ENCODE results near the gene GET4.

GRCh38 chr7:929311-929711, 53.0 kb downstream of the GET4 start:
- TF ChIP-seq CTCF (IDR thresholded peaks at IDR 0.05) (no peak), POLR2AphosphoS5 (IDR thresholded peaks at IDR 0.05) (no peak), POLR2A (IDR thresholded peaks at IDR 0.05) (no peak), EP300 (IDR thresholded peaks at IDR 0.05) (no peak)

All from gastroesophageal sphincter (tissue), 3 donors.